Superior temporal gyrus (tissue), 1 donor: ENCODE data around the gene CP.

Experiments
- DNase-seq: peaks from one replicate; pipeline ENCODE4 v3.0.0-alpha.2; 2016; ENCODE audit errors: extremely low spot score

The CP gene

DNA sequence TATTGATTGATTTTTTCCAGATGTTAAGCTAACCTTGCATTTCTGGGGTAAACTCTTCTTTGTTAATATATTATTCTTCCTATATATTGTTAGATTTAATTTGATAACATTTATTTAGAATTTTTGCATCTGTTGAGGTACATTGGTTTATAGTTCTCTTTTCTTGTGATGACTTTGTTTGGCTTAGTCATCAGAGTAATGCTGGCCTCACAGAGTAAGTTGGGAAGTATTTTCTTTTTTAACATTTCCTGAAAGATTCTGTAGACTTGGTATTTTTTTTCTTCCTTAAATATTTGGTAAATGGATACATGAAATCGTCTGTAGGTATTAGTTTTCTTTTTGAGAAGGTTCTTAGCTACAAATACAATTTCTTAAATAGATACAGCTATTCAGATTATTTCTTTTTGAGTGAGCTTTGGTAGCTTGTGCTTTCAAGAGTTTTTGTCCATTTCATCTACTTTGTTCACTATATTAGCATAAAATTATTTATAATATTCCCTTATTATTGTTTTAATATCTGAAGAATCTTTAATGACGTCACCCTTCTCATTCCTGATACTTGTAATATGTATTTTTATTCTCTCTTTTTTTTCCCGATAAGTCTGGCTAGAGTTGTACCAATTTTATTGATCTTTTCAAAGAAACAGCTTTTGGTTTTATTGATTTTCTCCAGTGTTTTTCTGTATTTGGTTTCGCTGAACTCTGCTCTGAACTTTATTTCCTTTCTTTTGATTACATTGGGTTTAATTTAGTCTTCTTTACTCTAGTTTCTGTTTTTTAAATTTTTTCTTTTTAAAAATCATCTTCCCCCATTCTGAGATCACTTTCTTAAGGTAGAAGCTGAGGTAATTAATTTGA, 98.7 kb downstream of the CP start:
- no peak for DNase-seq
